ENCODE results near the gene OR51E2. TPM values are rescaled to one million over a fixed set of nuclear protein-coding genes. Genes with fewer than 3 reads are reported as not detected.

OR51E2 gene
- total and polyA plus RNA-seq, 2 of the 8 experiments (the other 6 are each of a cell fraction or from before 2014, with no cell fraction given) = not detected

DNA sequence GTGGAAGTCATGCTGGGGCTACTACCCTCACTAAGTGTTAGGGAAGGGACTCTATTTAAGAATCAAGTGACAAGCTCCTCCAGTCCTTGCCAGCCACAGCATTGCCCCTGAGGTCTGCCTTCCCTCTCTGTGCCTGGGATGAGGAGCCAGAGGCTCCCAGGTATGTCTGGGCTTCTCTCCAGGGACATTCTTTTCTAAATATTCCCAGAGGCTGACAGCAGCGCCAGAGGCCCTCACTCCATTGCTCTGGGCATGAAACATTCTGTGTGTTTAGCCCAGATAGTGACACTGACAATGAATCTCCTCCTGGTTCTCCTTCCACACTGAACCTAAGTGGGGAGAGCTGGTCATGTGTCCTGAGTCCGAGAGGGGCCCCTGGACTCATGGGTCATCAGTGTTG, 51.7 kb downstream of the OR51E2 start (continued):
- TF ChIP-seq E2F6 (IDR thresholded peaks at IDR 0.05) = no peak
- TF ChIP-seq, protein P1, sequence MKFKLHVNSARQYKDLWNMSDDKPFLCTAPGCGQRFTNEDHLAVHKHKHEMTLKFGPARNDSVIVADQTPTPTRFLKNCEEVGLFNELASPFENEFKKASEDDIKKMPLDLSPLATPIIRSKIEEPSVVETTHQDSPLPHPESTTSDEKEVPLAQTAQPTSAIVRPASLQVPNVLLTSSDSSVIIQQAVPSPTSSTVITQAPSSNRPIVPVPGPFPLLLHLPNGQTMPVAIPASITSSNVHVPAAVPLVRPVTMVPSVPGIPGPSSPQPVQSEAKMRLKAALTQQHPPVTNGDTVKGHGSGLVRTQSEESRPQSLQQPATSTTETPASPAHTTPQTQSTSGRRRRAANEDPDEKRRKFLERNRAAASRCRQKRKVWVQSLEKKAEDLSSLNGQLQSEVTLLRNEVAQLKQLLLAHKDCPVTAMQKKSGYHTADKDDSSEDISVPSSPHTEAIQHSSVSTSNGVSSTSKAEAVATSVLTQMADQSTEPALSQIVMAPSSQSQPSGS (IDR thresholded peaks at IDR 0.05; ENCODE audit: low read length) = no peak
